Progenitor cell of endocrine pancreas (in vitro differentiated cells): ENCODE measurements around the gene SPSB4. TPM values are rescaled to one million over a fixed set of nuclear protein-coding genes. Genes with fewer than 3 reads are reported as not detected.

Experiments
- DNase-seq: peaks from one replicate; pipeline ENCODE4 v3.0.0; 2021; ENCODE audit warnings: low spot score; ENCODE audit not compliant: unreplicated experiment
- H3K27ac Mint-ChIP-seq: 2 replicates; pipeline ENCODE4 v1.8.0; 2021; ENCODE audit warnings: mild to moderate bottlenecking, moderate library complexity, mixed read lengths
- H3K27me3 Mint-ChIP-seq: 2 replicates; pipeline ENCODE4 v1.8.0; 2021; ENCODE audit warnings: mixed read lengths
- H3K36me3 Mint-ChIP-seq: 2 replicates; pipeline ENCODE4 v1.8.0; 2022; ENCODE audit warnings: mixed read lengths; ENCODE audit not compliant: insufficient read depth
- H3K4me1 Mint-ChIP-seq: 2 replicates; pipeline ENCODE4 v1.8.0; 2021; ENCODE audit warnings: low read depth, mixed read lengths
- H3K4me3 Mint-ChIP-seq: 2 replicates; pipeline ENCODE4 v1.8.0; 2021; ENCODE audit warnings: low read depth, mild to moderate bottlenecking, moderate library complexity, mixed read lengths
- H3K9me3 Mint-ChIP-seq: 2 replicates; pipeline ENCODE4 v1.8.0; 2021; ENCODE audit warnings: low read depth, mixed read lengths
- long read RNA-seq: library from polyadenylated mRNA; unstranded; transcript quantifications from one replicate; pipeline ENCODE4 v2.0.0, GENCODE V29; 2020
- total RNA-seq: library from RNA; stranded (reverse); gene quantifications from 2 replicates; pipeline ENCODE4 v1.2.1, GENCODE V29; 2021
- TF ChIP-seq, protein P1 (sequence below): fragments of 200-600 bp; sonication (generic); IDR thresholded peaks from one replicate; pipeline ENCODE4 v1.5.0; 2021; ENCODE audit warnings: antibody characterized with exemption, mild to moderate bottlenecking; ENCODE audit not compliant: unreplicated experiment

SPSB4 gene
- total RNA-seq, result 9.5 and 12.7 TPM in 2 replicates
- long read RNA-seq, partial matches to known transcripts, result 2 of 2 reads
- long read RNA-seq, other reads (novel, unspliced or antisense), result 0 of 2 reads

DNA sequence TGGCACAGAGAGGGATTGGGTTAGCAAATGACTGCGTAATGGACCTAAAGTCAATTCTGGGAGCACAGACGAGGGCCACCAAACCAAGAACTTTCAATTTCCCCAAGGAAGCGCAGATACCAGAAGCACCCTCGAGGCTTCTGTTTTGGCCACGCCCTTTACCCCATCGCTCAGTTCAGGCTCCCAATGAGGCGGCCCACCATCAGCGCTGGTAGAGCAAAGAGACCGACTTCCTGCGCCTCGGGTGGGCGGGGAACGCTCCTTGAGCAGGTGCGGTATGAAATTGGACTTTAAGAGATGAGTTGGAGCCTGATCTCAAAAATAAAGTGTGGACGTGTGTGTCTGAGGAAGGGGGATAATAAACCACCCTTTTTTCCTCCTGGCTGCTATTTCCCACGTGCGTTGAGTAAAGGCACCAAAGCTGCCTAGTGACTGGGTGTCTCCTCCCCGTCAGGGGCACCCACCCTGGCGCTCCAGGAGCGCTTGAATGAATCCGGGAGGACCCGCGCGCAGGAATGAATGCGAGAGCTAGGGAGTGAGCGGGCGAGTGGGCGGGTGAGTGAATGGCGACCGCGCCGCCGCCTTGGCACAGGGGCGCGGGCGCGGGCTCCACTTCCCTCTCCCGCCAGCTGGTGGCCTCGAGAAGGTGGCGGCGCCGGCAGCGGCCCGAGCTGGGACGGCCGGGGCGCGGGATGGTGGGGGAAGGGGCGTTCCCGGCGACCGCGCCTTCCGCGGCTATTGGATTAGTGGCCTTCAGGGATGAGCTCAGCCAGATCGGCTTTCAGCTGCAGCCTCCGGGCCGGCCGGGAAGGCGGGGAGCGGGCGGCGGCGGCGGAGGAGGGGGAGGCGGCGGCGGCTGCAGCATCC is at the start of gene SPSB4:
TSS of gene SPSB4 (plus strand) at position 772 of the 867 bp plus-strand sequence. CDS start 14,758 bp downstream, outside the sequence.
- Mint-ChIP-seq H3K9me3 (no peaks in the 10 kb centered on the region), H3K27ac (peak within 1 kb of the TSS; percentile 54), H3K27me3 (peaks cover 61% of the 10 kb centered on the region), H3K4me1 (peaks cover 8% of the 10 kb centered on the region), H3K36me3 (no peaks in the 10 kb centered on the region), H3K4me3 (peak within 1 kb of the TSS; percentile 78)
- TF ChIP-seq, protein P1, sequence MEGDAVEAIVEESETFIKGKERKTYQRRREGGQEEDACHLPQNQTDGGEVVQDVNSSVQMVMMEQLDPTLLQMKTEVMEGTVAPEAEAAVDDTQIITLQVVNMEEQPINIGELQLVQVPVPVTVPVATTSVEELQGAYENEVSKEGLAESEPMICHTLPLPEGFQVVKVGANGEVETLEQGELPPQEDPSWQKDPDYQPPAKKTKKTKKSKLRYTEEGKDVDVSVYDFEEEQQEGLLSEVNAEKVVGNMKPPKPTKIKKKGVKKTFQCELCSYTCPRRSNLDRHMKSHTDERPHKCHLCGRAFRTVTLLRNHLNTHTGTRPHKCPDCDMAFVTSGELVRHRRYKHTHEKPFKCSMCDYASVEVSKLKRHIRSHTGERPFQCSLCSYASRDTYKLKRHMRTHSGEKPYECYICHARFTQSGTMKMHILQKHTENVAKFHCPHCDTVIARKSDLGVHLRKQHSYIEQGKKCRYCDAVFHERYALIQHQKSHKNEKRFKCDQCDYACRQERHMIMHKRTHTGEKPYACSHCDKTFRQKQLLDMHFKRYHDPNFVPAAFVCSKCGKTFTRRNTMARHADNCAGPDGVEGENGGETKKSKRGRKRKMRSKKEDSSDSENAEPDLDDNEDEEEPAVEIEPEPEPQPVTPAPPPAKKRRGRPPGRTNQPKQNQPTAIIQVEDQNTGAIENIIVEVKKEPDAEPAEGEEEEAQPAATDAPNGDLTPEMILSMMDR, result peak; percentile 61
- peak; percentile 80 for DNase-seq

DNA sequence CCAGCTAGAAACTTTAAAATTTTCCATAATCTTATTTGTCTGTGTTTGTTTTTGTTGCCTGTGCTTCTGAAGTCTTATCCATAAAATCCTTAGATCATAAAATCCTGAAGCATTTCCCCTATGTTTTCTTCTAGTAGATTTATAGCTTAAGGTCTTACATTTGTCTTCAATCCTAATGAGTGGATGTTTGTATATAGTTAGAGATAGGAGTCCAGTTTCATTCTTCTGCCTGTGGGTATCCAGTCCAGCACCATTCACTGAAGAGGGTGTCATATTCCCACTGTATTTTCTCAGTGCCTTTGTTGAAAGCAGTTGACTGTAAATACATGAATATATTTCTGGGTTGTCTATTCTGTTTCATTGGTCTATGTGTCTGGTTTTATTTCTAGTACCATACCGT is 44.8 kb upstream of the SPSB4 start:
- Mint-ChIP-seq H3K27ac (no peak overlapping the region), H3K4me1 (no peaks in the 10 kb centered on the region), H3K9me3 (no peaks in the 10 kb centered on the region), H3K4me3 (no peak overlapping the region), H3K27me3 (peaks cover 12% of the 10 kb centered on the region), H3K36me3 (no peaks in the 10 kb centered on the region)
- no peak for DNase-seq
- TF ChIP-seq, protein P1, result no peak

DNA sequence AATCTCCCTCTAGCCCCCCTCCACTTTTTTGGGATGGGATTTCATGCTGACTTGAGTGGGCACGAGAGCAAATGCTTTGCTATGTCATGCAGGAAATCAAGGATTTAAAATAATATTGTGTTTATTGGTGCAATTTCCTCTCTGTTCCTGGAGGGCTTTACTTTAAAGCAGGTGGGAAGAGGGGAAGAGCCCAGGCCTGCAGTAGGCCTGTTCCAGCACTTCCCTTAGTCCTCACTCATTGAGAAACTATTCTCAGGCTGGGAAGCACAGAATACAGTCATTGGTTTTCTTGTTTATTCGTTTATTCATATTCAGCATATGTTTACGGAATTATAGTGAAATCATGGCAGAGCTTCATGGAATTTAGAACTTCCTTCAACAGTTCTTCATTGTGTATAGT is 41.7 kb upstream of the SPSB4 start:
- H3K27ac Mint-ChIP-seq, result no peak overlapping the region
- H3K9me3 Mint-ChIP-seq, result no peaks in the 10 kb centered on the region
- TF ChIP-seq, protein P1, result no peak
- DNase-seq, result no peak
- H3K36me3 Mint-ChIP-seq, result no peaks in the 10 kb centered on the region
- no peaks in the 10 kb centered on the region for H3K4me1 Mint-ChIP-seq
- H3K27me3 Mint-ChIP-seq, result peaks cover 14% of the 10 kb centered on the region
- H3K4me3 Mint-ChIP-seq, result no peak overlapping the region

DNA sequence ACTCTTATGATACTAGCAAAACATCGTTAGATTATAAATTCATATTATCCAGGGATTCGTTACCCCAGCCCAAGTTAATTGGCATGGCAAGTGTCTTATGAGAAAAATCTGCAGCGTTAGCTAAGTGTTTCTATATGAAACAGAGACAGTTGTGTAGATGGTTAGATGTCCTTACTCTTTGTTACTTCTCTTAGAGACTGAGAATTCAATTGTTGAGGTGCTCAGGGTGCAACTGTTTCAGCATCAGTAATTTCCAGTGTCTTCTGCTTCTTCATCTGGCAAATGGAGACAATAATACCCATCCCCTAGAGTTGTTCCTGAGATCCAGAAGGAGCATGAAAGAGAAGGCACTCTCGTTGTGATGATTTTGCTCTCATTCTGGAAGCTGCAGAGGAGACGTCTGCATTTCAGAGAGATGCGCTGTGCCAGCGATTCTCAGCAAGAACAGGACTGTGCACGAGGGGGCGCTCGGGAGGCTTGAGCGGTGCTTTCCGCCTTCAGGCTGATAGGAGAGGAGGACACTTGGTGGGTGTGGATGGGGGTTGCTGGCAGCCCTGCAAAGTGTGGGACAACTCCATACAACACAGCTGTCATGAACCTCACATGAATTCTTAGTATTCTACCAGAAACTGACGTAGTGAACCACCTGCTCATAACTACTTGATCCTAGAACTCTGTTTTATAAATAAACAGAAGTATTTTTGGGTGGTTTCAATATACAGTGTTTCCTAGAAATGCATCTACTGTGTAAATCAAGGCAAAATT is 39.7 kb upstream of the SPSB4 start:
- H3K27me3 Mint-ChIP-seq, result peaks cover 14% of the 10 kb centered on the region
- no peak overlapping the region for H3K4me3 Mint-ChIP-seq
- no peak overlapping the region for H3K27ac Mint-ChIP-seq
- peak; percentile 78 for DNase-seq
- H3K36me3 Mint-ChIP-seq, result no peaks in the 10 kb centered on the region
- TF ChIP-seq, protein P1, result peak; percentile 88
- no peaks in the 10 kb centered on the region for H3K4me1 Mint-ChIP-seq
- no peaks in the 10 kb centered on the region for H3K9me3 Mint-ChIP-seq

DNA sequence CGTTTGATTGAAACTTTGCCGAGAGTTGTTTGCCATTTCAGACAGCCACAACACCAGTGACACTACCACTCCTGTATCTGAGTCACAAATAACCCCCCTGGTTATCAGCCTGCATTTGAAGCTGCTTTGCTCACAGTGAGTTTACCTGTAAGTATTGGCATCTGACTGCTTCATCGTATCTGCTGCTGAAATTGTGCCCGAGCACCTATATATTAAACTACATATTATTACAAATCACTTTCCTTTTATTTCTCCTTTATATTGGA is 39.2 kb upstream of the SPSB4 start:
- Mint-ChIP-seq H3K27ac (no peak overlapping the region), H3K36me3 (no peaks in the 10 kb centered on the region), H3K27me3 (peaks cover 14% of the 10 kb centered on the region), H3K9me3 (no peaks in the 10 kb centered on the region), H3K4me3 (no peak overlapping the region), H3K4me1 (no peaks in the 10 kb centered on the region)
- TF ChIP-seq, protein P1, result no peak
- no peak for DNase-seq
